GM12872 (cell line): Measurements from ENCODE around the gene PPIL6.

Experiments used
- TF ChIP-seq, protein P1 (sequence below): IDR thresholded peaks from 3 replicates; pipeline ENCODE4 v1.5.1; 2011; ENCODE audit warnings: low read depth, mild to moderate bottlenecking, low read length, moderate library complexity; ENCODE audit not compliant: insufficient read depth

The PPIL6 gene

DNA sequence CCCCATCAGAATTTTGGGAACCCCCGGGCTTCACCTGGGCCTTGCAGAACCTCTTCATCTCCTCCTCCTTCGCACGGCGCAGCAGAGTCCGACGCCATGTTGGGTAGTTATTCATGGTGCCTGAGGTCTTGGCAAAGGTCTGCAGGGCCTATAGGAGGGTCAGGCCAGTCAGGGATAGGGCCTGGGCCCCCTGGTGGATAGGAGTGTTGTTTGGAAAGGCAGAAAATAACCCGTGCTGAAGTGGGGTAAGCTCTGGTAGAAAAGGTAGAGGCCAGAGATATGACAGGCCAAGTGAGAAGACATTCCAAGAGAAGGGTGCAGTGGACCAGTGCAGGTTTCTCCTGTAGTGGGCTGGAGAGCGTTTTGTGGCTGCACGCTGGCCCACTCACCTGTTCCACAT, 5.0 kb upstream of the PPIL6 start:
- TF ChIP-seq, protein P1, sequence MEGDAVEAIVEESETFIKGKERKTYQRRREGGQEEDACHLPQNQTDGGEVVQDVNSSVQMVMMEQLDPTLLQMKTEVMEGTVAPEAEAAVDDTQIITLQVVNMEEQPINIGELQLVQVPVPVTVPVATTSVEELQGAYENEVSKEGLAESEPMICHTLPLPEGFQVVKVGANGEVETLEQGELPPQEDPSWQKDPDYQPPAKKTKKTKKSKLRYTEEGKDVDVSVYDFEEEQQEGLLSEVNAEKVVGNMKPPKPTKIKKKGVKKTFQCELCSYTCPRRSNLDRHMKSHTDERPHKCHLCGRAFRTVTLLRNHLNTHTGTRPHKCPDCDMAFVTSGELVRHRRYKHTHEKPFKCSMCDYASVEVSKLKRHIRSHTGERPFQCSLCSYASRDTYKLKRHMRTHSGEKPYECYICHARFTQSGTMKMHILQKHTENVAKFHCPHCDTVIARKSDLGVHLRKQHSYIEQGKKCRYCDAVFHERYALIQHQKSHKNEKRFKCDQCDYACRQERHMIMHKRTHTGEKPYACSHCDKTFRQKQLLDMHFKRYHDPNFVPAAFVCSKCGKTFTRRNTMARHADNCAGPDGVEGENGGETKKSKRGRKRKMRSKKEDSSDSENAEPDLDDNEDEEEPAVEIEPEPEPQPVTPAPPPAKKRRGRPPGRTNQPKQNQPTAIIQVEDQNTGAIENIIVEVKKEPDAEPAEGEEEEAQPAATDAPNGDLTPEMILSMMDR: 0 out of 3 replicates have a peak, but pooled peaks have one; percentile 13

GRCh38 chr6:109443425-109443950, 3.1 kb upstream of the PPIL6 start:
- TF ChIP-seq, protein P1: no peak

GRCh38 chr6:109442393-109442924, 2.0 kb upstream of the PPIL6 start:
- TF ChIP-seq, protein P1: no peak

GRCh38 chr6:109441069-109441816, 815 bp upstream of the PPIL6 start:
- TF ChIP-seq, protein P1: peak; percentile 32; the same call in 2 of the 3 replicates

GRCh38 chr6:109436041-109436440, 4.4 kb downstream of the PPIL6 start:
- TF ChIP-seq, protein P1: no peak

- TF ChIP-seq, protein P1: no peak
Measured at GRCh38 chr6:109434456-109434855, 6.0 kb downstream of the PPIL6 start.

GRCh38 chr6:109429496-109429895, 10.9 kb downstream of the PPIL6 start:
- TF ChIP-seq, protein P1: no peak
